ENCODE measurements around the gene TIAL1.

The TIAL1 gene

DNA sequence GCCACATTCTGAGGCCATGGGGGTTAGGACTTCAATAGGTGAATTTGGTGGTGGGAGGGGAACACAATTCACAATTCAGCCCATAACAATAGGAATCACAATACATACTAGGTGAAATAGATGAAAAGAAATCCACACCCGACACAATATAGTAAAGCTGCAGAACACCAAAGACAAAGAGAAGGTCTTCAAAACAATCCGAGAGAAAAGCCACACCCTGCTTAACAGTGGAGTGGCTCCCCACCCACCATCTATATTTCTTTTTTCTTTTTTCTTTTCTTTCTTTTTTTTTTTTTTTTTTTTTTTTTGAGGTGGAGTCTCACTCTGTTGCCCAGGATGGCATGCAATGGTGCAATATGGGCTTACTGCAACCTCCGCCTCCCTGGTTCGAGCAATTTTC is 14.7 kb upstream of the TIAL1 start:
- Histone ChIP-seq H3K4me2 (ENCODE audit: low read length) (no peak overlapping the region), H3K9ac (ENCODE audit: low read length) (no peak overlapping the region), H3K4me3 (ENCODE audit: low read depth, low read length) (no peak overlapping the region), H2BK5ac (ENCODE audit: low read depth, low read length, poor library complexity) (no peak overlapping the region), H3K27ac (ENCODE audit: low read depth, low read length) (no peak overlapping the region), H3K36me3 (ENCODE audit: control insufficient read depth in 1 of 2, insufficient read depth in 2 of 2, low read length in 2 of 2) (no peaks in the 10 kb centered on the region), H3K4me1 (ENCODE audit: control insufficient read depth in 1 of 2, insufficient read depth in 2 of 2, low read length in 2 of 2) (no peaks in the 10 kb centered on the region), H2BK120ac (ENCODE audit: insufficient read depth, low read length, poor library complexity) (no peak overlapping the region), H3K23ac (ENCODE audit: low read length) (no peak overlapping the region), H3K79me2 (ENCODE audit: control insufficient read depth, insufficient read depth, low read length, poor library complexity) (no peaks in the 10 kb centered on the region), H4K91ac (ENCODE audit: low read depth, low read length) (no peak overlapping the region), H4K12ac (ENCODE audit: low read depth, low read length) (no peak overlapping the region), H4K8ac (ENCODE audit: low read depth, low read length) (no peak overlapping the region), H3K4ac (ENCODE audit: low read depth, low read length) (no peak overlapping the region), H3K79me1 (ENCODE audit: low read length) (no peaks in the 10 kb centered on the region), H3K14ac (ENCODE audit: low read length) (no peak overlapping the region), H3K9me3 (ENCODE audit: insufficient read depth, low read depth, low read length) (no peaks in the 10 kb centered on the region), H2AK5ac (ENCODE audit: low read length) (no peak overlapping the region), H2BK12ac (ENCODE audit: low read length) (no peak overlapping the region), H2AFZ (ENCODE audit: insufficient read depth, low read length, poor library complexity) (no peak overlapping the region), H3K18ac (ENCODE audit: low read length) (no peak overlapping the region), H3K27me3 (ENCODE audit: insufficient read depth, low read length) (no peaks in the 10 kb centered on the region)
- DNase-seq = no peak
- no CpG with 5 or more reads among the region's 4 CpGs for WGBS (ENCODE audit: extremely low coverage, insufficient coverage, insufficient read length)

GRCh38 chr10:119609516-119609915 is 12.8 kb upstream of the TIAL1 start:
- no peaks in the 10 kb centered on the region for H3K79me2 ChIP-seq (ENCODE audit: control insufficient read depth, insufficient read depth, low read length, poor library complexity)
- H2AK5ac ChIP-seq (ENCODE audit: low read length) = no peak overlapping the region
- no peaks in the 10 kb centered on the region for H3K9me3 ChIP-seq (ENCODE audit: insufficient read depth, low read depth, low read length)
- H3K14ac ChIP-seq (ENCODE audit: low read length) = no peak overlapping the region
- no peak overlapping the region for H3K9ac ChIP-seq (ENCODE audit: low read length)
- H3K18ac ChIP-seq (ENCODE audit: low read length) = no peak overlapping the region
- no peaks in the 10 kb centered on the region for H3K27me3 ChIP-seq (ENCODE audit: insufficient read depth, low read length)
- H3K4me3 ChIP-seq (ENCODE audit: low read depth, low read length) = no peak overlapping the region
- no peaks in the 10 kb centered on the region for H3K4me1 ChIP-seq (ENCODE audit: control insufficient read depth in 1 of 2, insufficient read depth in 2 of 2, low read length in 2 of 2)
- no peak overlapping the region for H3K4me2 ChIP-seq (ENCODE audit: low read length)
- H3K4ac ChIP-seq (ENCODE audit: low read depth, low read length) = no peak overlapping the region
- H2BK5ac ChIP-seq (ENCODE audit: low read depth, low read length, poor library complexity) = no peak overlapping the region
- H4K8ac ChIP-seq (ENCODE audit: low read depth, low read length) = no peak overlapping the region
- no peak overlapping the region for H2AFZ ChIP-seq (ENCODE audit: insufficient read depth, low read length, poor library complexity)
- H3K79me1 ChIP-seq (ENCODE audit: low read length) = no peaks in the 10 kb centered on the region
- DNase-seq = no peak
- no peak overlapping the region for H2BK12ac ChIP-seq (ENCODE audit: low read length)
- WGBS (ENCODE audit: extremely low coverage, insufficient coverage, insufficient read length) = no CpG with 5 or more reads among the region's 4 CpGs
- no peak overlapping the region for H3K23ac ChIP-seq (ENCODE audit: low read length)
- no peak overlapping the region for H4K91ac ChIP-seq (ENCODE audit: low read depth, low read length)
- H4K12ac ChIP-seq (ENCODE audit: low read depth, low read length) = no peak overlapping the region
- H2BK120ac ChIP-seq (ENCODE audit: insufficient read depth, low read length, poor library complexity) = no peak overlapping the region
- no peak overlapping the region for H3K27ac ChIP-seq (ENCODE audit: low read depth, low read length)
- no peaks in the 10 kb centered on the region for H3K36me3 ChIP-seq (ENCODE audit: control insufficient read depth in 1 of 2, insufficient read depth in 2 of 2, low read length in 2 of 2)

GRCh38 chr10:119608316-119609155 is 11.8 kb upstream of the TIAL1 start:
- Histone ChIP-seq H3K9me3 (ENCODE audit: insufficient read depth, low read depth, low read length) (no peaks in the 10 kb centered on the region), H4K8ac (ENCODE audit: low read depth, low read length) (no peak overlapping the region), H3K79me2 (ENCODE audit: control insufficient read depth, insufficient read depth, low read length, poor library complexity) (no peaks in the 10 kb centered on the region), H3K14ac (ENCODE audit: low read length) (no peak overlapping the region), H3K4me2 (ENCODE audit: low read length) (no peak overlapping the region), H2BK12ac (ENCODE audit: low read length) (no peak overlapping the region), H3K4me3 (ENCODE audit: low read depth, low read length) (no peak overlapping the region), H3K23ac (ENCODE audit: low read length) (no peak overlapping the region), H2AK5ac (ENCODE audit: low read length) (no peak overlapping the region), H3K27ac (ENCODE audit: low read depth, low read length) (no peak overlapping the region), H4K12ac (ENCODE audit: low read depth, low read length) (no peak overlapping the region), H2BK5ac (ENCODE audit: low read depth, low read length, poor library complexity) (no peak overlapping the region), H2BK120ac (ENCODE audit: insufficient read depth, low read length, poor library complexity) (no peak overlapping the region), H3K79me1 (ENCODE audit: low read length) (no peaks in the 10 kb centered on the region), H3K27me3 (ENCODE audit: insufficient read depth, low read length) (no peaks in the 10 kb centered on the region), H3K9ac (ENCODE audit: low read length) (no peak overlapping the region), H3K4me1 (ENCODE audit: control insufficient read depth in 1 of 2, insufficient read depth in 2 of 2, low read length in 2 of 2) (no peaks in the 10 kb centered on the region), H2AFZ (ENCODE audit: insufficient read depth, low read length, poor library complexity) (no peak overlapping the region), H3K18ac (ENCODE audit: low read length) (no peak overlapping the region), H4K91ac (ENCODE audit: low read depth, low read length) (no peak overlapping the region), H3K36me3 (ENCODE audit: control insufficient read depth in 1 of 2, insufficient read depth in 2 of 2, low read length in 2 of 2) (no peaks in the 10 kb centered on the region), H3K4ac (ENCODE audit: low read depth, low read length) (no peak overlapping the region)
- no CpG with 5 or more reads among the region's 15 CpGs for WGBS (ENCODE audit: extremely low coverage, insufficient coverage, insufficient read length)
- DNase-seq = peak; percentile 28 to 64

DNA sequence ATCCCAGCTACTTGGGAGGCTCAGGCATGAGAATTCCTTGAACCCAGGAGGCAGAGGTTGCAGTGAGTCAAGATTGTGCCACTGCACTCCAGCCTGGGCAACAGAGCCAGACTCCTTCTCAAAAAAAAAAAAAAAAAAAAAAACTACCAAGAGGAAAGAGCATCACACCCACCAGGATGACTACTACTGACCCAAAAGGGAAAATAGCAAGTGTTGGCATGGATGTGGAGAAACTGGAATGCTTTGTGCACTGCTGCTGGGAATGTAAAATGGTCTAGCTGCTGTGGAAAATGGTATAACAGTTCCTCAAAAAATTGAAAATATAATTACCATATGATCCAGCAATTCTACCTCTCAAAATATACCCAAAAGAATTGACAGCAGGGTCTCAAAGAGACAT is 7.7 kb upstream of the TIAL1 start:
- no peak overlapping the region for H4K91ac ChIP-seq (ENCODE audit: low read depth, low read length)
- H4K8ac ChIP-seq (ENCODE audit: low read depth, low read length) = no peak overlapping the region
- no peaks in the 10 kb centered on the region for H3K36me3 ChIP-seq (ENCODE audit: control insufficient read depth in 1 of 2, insufficient read depth in 2 of 2, low read length in 2 of 2)
- H3K18ac ChIP-seq (ENCODE audit: low read length) = no peak overlapping the region
- H2AK5ac ChIP-seq (ENCODE audit: low read length) = no peak overlapping the region
- H3K4me1 ChIP-seq (ENCODE audit: control insufficient read depth in 1 of 2, insufficient read depth in 2 of 2, low read length in 2 of 2) = no peaks in the 10 kb centered on the region
- no peak overlapping the region for H2BK12ac ChIP-seq (ENCODE audit: low read length)
- no peak overlapping the region for H3K4me3 ChIP-seq (ENCODE audit: low read depth, low read length)
- no peak for DNase-seq
- no peaks in the 10 kb centered on the region for H3K27me3 ChIP-seq (ENCODE audit: insufficient read depth, low read length)
- no peaks in the 10 kb centered on the region for H3K79me2 ChIP-seq (ENCODE audit: control insufficient read depth, insufficient read depth, low read length, poor library complexity)
- no peak overlapping the region for H4K12ac ChIP-seq (ENCODE audit: low read depth, low read length)
- no peak overlapping the region for H3K14ac ChIP-seq (ENCODE audit: low read length)
- no peak overlapping the region for H3K23ac ChIP-seq (ENCODE audit: low read length)
- H3K4ac ChIP-seq (ENCODE audit: low read depth, low read length) = no peak overlapping the region
- no peak overlapping the region for H3K27ac ChIP-seq (ENCODE audit: low read depth, low read length)
- H2AFZ ChIP-seq (ENCODE audit: insufficient read depth, low read length, poor library complexity) = no peak overlapping the region
- no peak overlapping the region for H3K4me2 ChIP-seq (ENCODE audit: low read length)
- H2BK5ac ChIP-seq (ENCODE audit: low read depth, low read length, poor library complexity) = no peak overlapping the region
- H3K9me3 ChIP-seq (ENCODE audit: insufficient read depth, low read depth, low read length) = no peaks in the 10 kb centered on the region
- no peak overlapping the region for H2BK120ac ChIP-seq (ENCODE audit: insufficient read depth, low read length, poor library complexity)
- H3K79me1 ChIP-seq (ENCODE audit: low read length) = no peaks in the 10 kb centered on the region
- H3K9ac ChIP-seq (ENCODE audit: low read length) = no peak overlapping the region
